AG04449 (cell line): ENCODE results near the gene BCAS3.

ENCODE experiments used
- CTCF ChIA-PET: fragments of 350-600 bp; formaldehyde crosslinking; extraction: SDS; loops from one replicate; lab custom pipeline; 2021; ENCODE audit warnings: antibody characterized with exemption; lab: Yijun Ruan, JAX
- POLR2A ChIA-PET: fragments of 400-600, 350-600 bp; formaldehyde crosslinking; extraction: SDS; loops from one replicate; lab custom pipeline; 2020; ENCODE audit warnings: antibody characterized with exemption, inconsistent platforms; lab: Yijun Ruan, JAX
- DNase-seq: peaks from one replicate; pipeline ENCODE4 v3.0.0-alpha.2; 2010; ENCODE audit warnings: low read depth, low spot score
- H3K4me3 ChIP-seq: 2 replicates; pipeline ENCODE4 v1.5.1; 2011; ENCODE audit warnings: low read depth, mild to moderate bottlenecking, control low read depth, low read length
- TF ChIP-seq, protein P1 (sequence below): IDR thresholded peaks from one replicate; pipeline ENCODE4 v1.5.1; 2011; ENCODE audit warnings: mild to moderate bottlenecking, moderate library complexity, low read length, control low read depth, inconsistent platforms; ENCODE audit not compliant: insufficient read depth; ENCODE audit errors: missing control alignments

The BCAS3 gene

DNA sequence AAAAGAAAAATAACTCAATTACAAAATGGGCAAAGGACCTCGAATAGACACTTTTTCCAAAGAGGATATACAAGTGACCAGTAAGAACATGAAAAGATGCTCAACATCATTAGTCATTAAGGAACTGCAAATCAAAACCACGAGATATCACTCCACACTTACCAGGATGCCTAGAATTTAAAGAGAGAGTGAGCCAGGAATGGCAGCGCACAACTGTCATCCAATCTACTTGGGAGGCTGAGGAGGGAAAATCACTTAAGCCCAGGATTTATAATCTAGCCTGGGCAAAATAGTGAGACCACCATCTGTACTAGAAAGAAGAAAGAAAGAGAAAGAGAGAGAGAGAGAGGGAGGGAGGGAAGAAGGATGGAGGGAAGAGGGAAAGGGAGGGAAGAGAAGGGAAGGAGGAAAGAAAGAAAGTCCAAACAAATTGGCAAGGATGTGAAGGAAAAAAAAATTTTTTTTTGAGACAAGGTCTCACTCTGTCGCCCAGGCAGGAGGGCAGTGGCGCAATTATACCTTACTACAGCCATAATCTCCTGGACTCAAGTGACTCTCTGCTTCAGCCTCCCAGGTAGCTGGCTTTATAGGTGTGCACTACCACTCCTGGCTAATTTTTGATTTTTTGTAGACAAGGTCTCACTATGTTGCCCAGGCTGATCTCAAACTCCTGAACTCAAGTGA is 744.6 kb downstream of the BCAS3 start:
- POLR2A ChIA-PET: no interaction called here

DNA sequence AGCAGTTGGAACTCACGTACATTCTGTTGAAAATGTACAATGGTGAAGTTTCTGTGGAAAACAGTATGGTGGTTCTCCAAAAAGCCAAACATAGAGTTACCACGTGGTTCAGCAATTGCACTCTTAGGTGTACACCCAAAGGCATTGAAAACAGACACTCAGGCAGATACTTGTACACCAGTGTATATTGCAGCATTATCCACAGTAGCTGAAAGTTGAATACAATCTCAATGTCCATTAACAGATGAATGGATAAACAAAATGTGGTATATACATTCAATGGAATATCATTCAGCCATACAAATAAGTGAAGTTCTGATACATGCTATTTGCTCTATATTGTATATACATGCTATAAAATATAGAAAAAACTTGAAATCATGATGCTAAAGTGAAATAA is 745.2 kb downstream of the BCAS3 start:
- DNase-seq: no peak
- no peak overlapping the region for H3K4me3 ChIP-seq
- ChIA-PET CTCF (interaction anchor here (2.6 to 12.5 kb wide), 3 partner anchors 8 to 160 kb away, joined by 8 to 120 read pairs (median 82); no protein-coding TSS in a partner anchor), POLR2A (no interaction called here)
- TF ChIP-seq, protein P1, sequence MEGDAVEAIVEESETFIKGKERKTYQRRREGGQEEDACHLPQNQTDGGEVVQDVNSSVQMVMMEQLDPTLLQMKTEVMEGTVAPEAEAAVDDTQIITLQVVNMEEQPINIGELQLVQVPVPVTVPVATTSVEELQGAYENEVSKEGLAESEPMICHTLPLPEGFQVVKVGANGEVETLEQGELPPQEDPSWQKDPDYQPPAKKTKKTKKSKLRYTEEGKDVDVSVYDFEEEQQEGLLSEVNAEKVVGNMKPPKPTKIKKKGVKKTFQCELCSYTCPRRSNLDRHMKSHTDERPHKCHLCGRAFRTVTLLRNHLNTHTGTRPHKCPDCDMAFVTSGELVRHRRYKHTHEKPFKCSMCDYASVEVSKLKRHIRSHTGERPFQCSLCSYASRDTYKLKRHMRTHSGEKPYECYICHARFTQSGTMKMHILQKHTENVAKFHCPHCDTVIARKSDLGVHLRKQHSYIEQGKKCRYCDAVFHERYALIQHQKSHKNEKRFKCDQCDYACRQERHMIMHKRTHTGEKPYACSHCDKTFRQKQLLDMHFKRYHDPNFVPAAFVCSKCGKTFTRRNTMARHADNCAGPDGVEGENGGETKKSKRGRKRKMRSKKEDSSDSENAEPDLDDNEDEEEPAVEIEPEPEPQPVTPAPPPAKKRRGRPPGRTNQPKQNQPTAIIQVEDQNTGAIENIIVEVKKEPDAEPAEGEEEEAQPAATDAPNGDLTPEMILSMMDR: no peak

More for the DNA sequence above, 744.6 kb downstream of the BCAS3 start:
- H3K4me3 ChIP-seq: no peak overlapping the region
- DNase-seq: no peak
- CTCF ChIA-PET: interaction anchor here (2.6 to 12.5 kb wide), 2 partner anchors 153 to 160 kb away, joined by 8 to 120 read pairs; no protein-coding TSS in a partner anchor
- TF ChIP-seq, protein P1: no peak

DNA sequence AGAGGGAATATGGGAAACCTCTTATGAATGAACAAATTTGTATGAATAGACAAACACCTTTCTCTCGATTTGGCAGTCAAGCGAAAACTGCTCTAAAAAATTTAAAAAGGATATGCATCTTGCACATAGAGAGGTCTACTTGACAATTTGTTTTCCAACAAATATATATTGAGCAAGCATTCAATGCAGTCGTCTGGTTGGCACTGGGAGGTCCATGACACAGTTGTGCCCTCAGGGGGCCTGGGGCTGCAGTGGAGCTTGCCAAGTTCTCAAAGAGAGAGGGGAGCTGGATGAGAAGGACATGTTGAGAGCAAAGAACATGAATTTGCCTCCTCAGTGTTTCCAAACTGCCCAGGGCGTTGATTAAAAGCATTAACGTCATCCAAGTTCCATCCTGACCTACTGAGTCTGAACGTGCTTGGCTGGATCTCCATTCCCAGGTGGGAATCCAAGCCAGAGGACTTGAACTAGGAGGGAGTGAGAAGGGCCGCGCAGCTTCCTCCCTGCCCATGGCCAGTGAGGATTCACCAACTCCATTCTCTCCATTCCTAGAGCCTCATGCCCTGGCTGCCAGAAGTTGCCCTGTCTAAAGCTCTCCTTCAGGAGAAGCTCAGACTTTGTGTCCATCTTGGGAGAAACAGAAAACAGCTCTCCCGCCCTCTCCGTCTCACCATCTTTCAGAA is 746.5 kb downstream of the BCAS3 start:
- CTCF ChIA-PET: interaction anchor here (1.3 to 7.2 kb wide), 4 partner anchors 9 to 211 kb away, joined by 3 to 82 read pairs (median 6); no protein-coding TSS in a partner anchor
- POLR2A ChIA-PET: no interaction called here
- H3K4me3 ChIP-seq: no peak overlapping the region
- DNase-seq: no peak
- TF ChIP-seq, protein P1: no peak

DNA sequence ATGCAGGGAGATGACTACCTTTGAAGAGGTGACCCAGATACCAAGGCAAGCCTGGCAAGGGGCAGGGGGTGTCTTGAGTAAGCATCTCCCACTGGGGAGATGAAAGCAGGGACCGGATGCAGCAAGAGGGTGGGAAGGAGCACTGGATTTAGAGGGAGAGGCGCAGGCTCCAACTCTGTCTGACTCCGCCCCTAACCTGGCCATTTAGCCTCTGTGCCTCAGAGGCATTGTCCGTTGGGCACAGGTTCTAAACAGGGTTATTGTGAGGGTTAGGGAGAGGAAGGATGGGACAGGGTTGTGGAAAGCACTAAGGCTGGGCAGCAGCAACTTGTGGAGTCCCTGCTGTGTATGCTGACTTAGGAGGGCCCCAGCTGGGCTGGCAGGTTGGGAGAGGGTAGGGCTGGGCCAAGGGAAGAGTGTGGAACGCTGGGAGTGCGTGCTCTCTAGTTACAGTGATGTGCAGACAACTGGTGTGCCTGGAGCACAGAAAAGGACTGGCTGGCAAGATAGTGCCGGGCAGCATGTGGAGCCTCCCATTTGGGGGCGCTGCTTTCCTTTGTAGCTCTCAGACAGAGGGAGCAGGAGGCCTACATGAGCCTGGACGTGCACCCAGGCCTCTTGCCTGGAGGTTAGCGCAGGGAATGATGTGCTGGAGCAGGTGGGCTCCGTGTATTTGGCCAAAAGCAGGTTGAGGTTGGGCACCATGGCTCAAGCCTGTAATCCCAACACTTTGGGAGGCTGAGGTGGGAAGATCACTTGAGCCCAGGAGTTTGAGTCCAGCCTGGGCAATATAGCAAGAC is 748.2 kb downstream of the BCAS3 start:
- CTCF ChIA-PET: interaction anchor here (0.9 to 7.2 kb wide), 6 partner anchors 11 to 454 kb away, joined by 3 to 82 read pairs (median 4); no protein-coding TSS in a partner anchor
- DNase-seq: no peak
- no peak overlapping the region for H3K4me3 ChIP-seq
- POLR2A ChIA-PET: no interaction called here
- TF ChIP-seq, protein P1: peak; percentile 4

DNA sequence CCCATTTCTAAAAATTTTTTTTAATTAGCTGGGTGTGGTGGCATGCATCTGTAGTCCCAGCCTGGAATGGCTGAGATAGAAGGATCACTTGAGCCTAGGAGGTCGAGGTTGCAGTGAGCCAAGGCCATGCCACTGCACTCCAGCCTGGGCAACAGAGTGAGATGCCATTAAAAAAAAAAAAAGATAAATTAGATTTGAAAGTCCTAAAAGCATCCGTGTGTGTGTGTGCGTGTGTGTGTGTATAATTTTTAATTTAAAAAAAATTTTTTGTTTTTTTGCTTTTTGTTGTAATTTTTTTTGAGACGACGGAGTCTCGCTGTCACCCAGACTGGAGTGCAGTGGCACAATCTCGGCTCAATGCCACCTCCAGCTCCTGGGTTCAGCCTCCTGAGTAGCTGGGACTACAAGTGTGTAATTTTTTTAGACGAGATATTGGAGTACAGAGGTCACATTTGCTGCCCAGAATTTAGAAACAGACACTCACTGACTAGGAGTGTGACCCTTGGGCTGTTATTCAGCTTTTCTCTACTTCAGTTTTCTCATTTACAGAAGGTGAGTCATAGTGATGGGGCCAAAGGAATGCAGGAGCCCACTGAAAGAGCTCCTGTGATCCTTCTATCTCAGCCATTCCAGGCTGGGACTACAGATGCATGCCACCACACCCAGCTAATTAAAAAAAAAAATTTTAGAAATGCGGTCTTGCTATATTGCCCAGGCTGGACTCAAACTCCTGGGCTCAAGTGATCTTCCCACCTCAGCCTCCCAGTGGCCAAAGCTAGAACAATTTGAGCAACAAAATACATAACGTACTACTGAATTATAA is 749.0 kb downstream of the BCAS3 start:
- ChIA-PET CTCF (interaction anchor here (0.8 to 7.2 kb wide), 8 partner anchors 10 to 455 kb away, joined by 3 to 82 read pairs (median 4); no protein-coding TSS in a partner anchor), POLR2A (interaction anchor here (0.6 kb wide), 1 partner anchor 165 kb away, joined by 3 read pairs; no protein-coding TSS in a partner anchor)
- TF ChIP-seq, protein P1: no peak
- DNase-seq: no peak
- no peak overlapping the region for H3K4me3 ChIP-seq
